IMR-90 (cell line): ENCODE measurements around the gene KCNJ16. TPM values are rescaled to one million over a fixed set of nuclear protein-coding genes. Genes with fewer than 3 reads are reported as not detected.

Source experiments
- ATAC-seq: fragments of 200-7000 bp; cut with Tn5 transposase; 2 replicates; pipeline ENCODE4 v1.9.1; 2020; ENCODE audit warnings: low read depth, mild to moderate bottlenecking, moderate library complexity
- BruUV-seq: library from RNA; stranded (reverse); fragments of 400-500 nt; replicated peaks from 2 replicates; lab custom pipeline; 2021; lab: Mats Ljungman, UMichigan
- CTCF ChIA-PET: fragments of 300-600 bp; formaldehyde crosslinking; extraction: SDS; loops from one replicate; lab custom pipeline; 2021; ENCODE audit warnings: antibody characterized with exemption; lab: Yijun Ruan, JAX
- POLR2A ChIA-PET: fragments of 300-600 bp; sonication (Branson Sonifier 250); formaldehyde crosslinking; loops from one replicate; lab custom pipeline; 2022; ENCODE audit warnings: antibody characterized with exemption; ENCODE audit not compliant: unreplicated experiment; lab: Charles Lee
- DNase-seq: peaks from one replicate; pipeline ENCODE4 v3.0.0; 2013
- H2AFZ ChIP-seq: replicated peaks from 2 replicates; pipeline ENCODE3; 2013; ENCODE audit warnings: low read length, mild to moderate bottlenecking; ENCODE audit not compliant: poor library complexity
- H2AK5ac ChIP-seq: 2 replicates; pipeline ENCODE4 v1.6.1; 2013; ENCODE audit warnings: low read depth, low read length, inconsistent platforms
- H2AK9ac ChIP-seq: replicated peaks from 2 replicates; pipeline ENCODE3; 2013; ENCODE audit warnings: mild to moderate bottlenecking, low read depth, low read length, moderate library complexity; ENCODE audit not compliant: poor library complexity
- H2BK120ac ChIP-seq: 2 replicates; pipeline ENCODE4 v1.6.1; 2013; ENCODE audit warnings: low read depth, low read length, inconsistent platforms
- H2BK15ac ChIP-seq: 3 replicates; pipeline ENCODE4 v1.6.1; 2013; ENCODE audit warnings: low read depth, low read length, inconsistent platforms
- H2BK20ac ChIP-seq: 2 replicates; pipeline ENCODE4 v1.6.1; 2013; ENCODE audit warnings: low read depth, mild to moderate bottlenecking, inconsistent platforms, low read length, moderate library complexity
- H2BK5ac ChIP-seq: 2 replicates; pipeline ENCODE4 v1.6.1; 2013; ENCODE audit warnings: mild to moderate bottlenecking, low read depth, low read length, inconsistent platforms; ENCODE audit not compliant: poor library complexity, severe bottlenecking
- H3K14ac ChIP-seq: replicated peaks from 2 replicates; pipeline ENCODE4 v1.6.1; 2013; ENCODE audit warnings: low read depth, low read length, inconsistent platforms
- H3K18ac ChIP-seq: 2 replicates; pipeline ENCODE4 v1.6.1; 2013; ENCODE audit warnings: low read depth, low read length, control low read depth
- H3K23ac ChIP-seq: 2 replicates; pipeline ENCODE4 v1.6.1; 2013; ENCODE audit warnings: low read depth, low read length, inconsistent platforms
- H3K27ac ChIP-seq: 2 replicates; pipeline ENCODE4 v1.5.1; 2013; ENCODE audit warnings: mild to moderate bottlenecking, control low read depth, low read length; ENCODE audit not compliant: insufficient read depth
- H3K27me3 ChIP-seq: 2 replicates; pipeline ENCODE4 v1.6.1; 2013; ENCODE audit warnings: low read length; ENCODE audit not compliant: control insufficient read depth, insufficient read depth
- H3K36me3 ChIP-seq: 2 replicates; pipeline ENCODE4 v1.6.1; 2013; ENCODE audit warnings: low read length, mixed read lengths; ENCODE audit not compliant: control insufficient read depth, insufficient read depth
- H3K4ac ChIP-seq: 2 replicates; pipeline ENCODE4 v1.6.1; 2013; ENCODE audit warnings: low read depth, low read length, inconsistent platforms
- H3K4me1 ChIP-seq: 2 replicates; pipeline ENCODE4 v1.6.1; 2013; ENCODE audit warnings: low read length, mixed read lengths; ENCODE audit not compliant: control insufficient read depth, insufficient read depth
- H3K4me2 ChIP-seq: 2 replicates; pipeline ENCODE4 v1.6.1; 2013; ENCODE audit warnings: low read depth, mild to moderate bottlenecking, control low read depth, low read length, moderate library complexity
- H3K4me3 ChIP-seq: 2 replicates; pipeline ENCODE4 v1.5.1; 2013; ENCODE audit warnings: low read depth, mild to moderate bottlenecking, control low read depth, low read length, moderate library complexity; ENCODE audit not compliant: insufficient read depth
- H3K56ac ChIP-seq: 2 replicates; pipeline ENCODE4 v1.6.1; 2013; ENCODE audit warnings: low read length, inconsistent platforms; ENCODE audit not compliant: insufficient read depth; ENCODE audit errors: extremely low read depth
- H3K79me1 ChIP-seq, 2 experiments: 2 replicates each; pipeline ENCODE4 v1.6.1; 2013; ENCODE audit warnings: low read length in 2 of 2, inconsistent platforms in 1 of 2, low read depth in 1 of 2
- H3K9ac ChIP-seq: 2 replicates; pipeline ENCODE4 v1.6.1; 2013; ENCODE audit warnings: low read depth, low read length, control low read depth
- H3K9me1 ChIP-seq: 2 replicates; pipeline ENCODE4 v1.6.1; 2013; ENCODE audit warnings: low read length, inconsistent platforms; ENCODE audit not compliant: insufficient read depth
- H3K9me3 ChIP-seq: 2 replicates; pipeline ENCODE4 v1.6.1; 2013; ENCODE audit warnings: low read length; ENCODE audit not compliant: control insufficient read depth, insufficient read depth
- H4K20me1 ChIP-seq: 2 replicates; pipeline ENCODE4 v1.6.1; 2013; ENCODE audit warnings: low read length, inconsistent platforms; ENCODE audit not compliant: insufficient read depth
- H4K5ac ChIP-seq: 2 replicates; pipeline ENCODE4 v1.6.1; 2013; ENCODE audit warnings: mild to moderate bottlenecking, low read depth, low read length, control low read depth
- H4K8ac ChIP-seq, 2 experiments: 2 replicates each; pipeline ENCODE4 v1.6.1; 2013; ENCODE audit warnings: low read depth in 2 of 2, low read length in 2 of 2, control low read depth in 1 of 2, inconsistent platforms in 1 of 2
- H4K91ac ChIP-seq: 2 replicates; pipeline ENCODE4 v1.6.1; 2013; ENCODE audit warnings: low read depth, low read length, inconsistent platforms; ENCODE audit not compliant: insufficient read depth
- CEBPB ChIP-seq: IDR thresholded peaks from 2 replicates; pipeline ENCODE4 v1.6.1; 2012; ENCODE audit warnings: low read depth, low read length, improper control_type of control experiment
- CHD1 ChIP-seq: IDR thresholded peaks from 2 replicates; pipeline ENCODE4 v1.6.1; 2012; ENCODE audit warnings: low read depth, low read length, improper control_type of control experiment
- MAFK ChIP-seq: IDR thresholded peaks from 2 replicates; pipeline ENCODE4 v1.6.1; 2012; ENCODE audit warnings: low read depth, low read length, improper control_type of control experiment
- RCOR1 ChIP-seq: IDR thresholded peaks from 2 replicates; pipeline ENCODE4 v1.6.1; 2012; ENCODE audit warnings: mild to moderate bottlenecking, low read length, improper control_type of control experiment; ENCODE audit not compliant: insufficient replicate concordance
- RFX5 ChIP-seq: IDR thresholded peaks from 2 replicates; pipeline ENCODE4 v1.8.0; 2012; ENCODE audit warnings: low read depth, mild to moderate bottlenecking, low read length, moderate library complexity
- USF2 ChIP-seq: fragments of 150-350 bp; IDR thresholded peaks from 2 replicates; pipeline ENCODE4 v1.6.1; 2017; ENCODE audit warnings: mild to moderate bottlenecking, antibody characterized with exemption, low read length, low read depth
- WGBS, 2 experiments: methylation state at CpG; one replicate each; pipeline versions ENCODE4 v1.1.5 to v1.1.7; 2013; ENCODE audit warnings: missing lambda C conversion rate in 2 of 2; ENCODE audit not compliant: insufficient read length in 1 of 2; ENCODE audit errors: extremely low coverage in 2 of 2; 5-methylcytosine and 5-hydroxymethylcytosine counted together
- dilution Hi-C: fragments of 300-500 bp; cut with HindIII; formaldehyde crosslinking; loops from one replicate; pipeline ENCODE4 v1.14.3; 2018; ENCODE audit warnings: low sequenced_read_pairs; ENCODE audit not compliant: unreplicated experiment
- in situ Hi-C: fragments of 300-500 bp; cut with MboI; formaldehyde crosslinking; loops from 3 replicates; pipeline ENCODE4 v1.14.3; 2019; ENCODE audit warnings: low sequenced_read_pairs, inconsistent platforms, mixed read lengths
- intact Hi-C: fragments of 100-400 bp; cut with micrococcal nuclease; formaldehyde crosslinking; loops from 2 replicates; pipeline ENCODE4 v1.10.0; 2022
- polyA plus RNA-seq, 3 experiments: library from polyadenylated mRNA; depleted of rRNA; stranded (reverse); fragments of >200 nt; gene quantifications; 2 replicates each; pipeline ENCODE4 v1.2.3, GENCODE V29; 2012; ENCODE audit warnings: low replicate concordance in 1 of 3
- total RNA-seq: library from RNA; depleted of rRNA; stranded (reverse); fragments of >200 nt; gene quantifications from 2 replicates; pipeline ENCODE4 v1.2.3, GENCODE V29; 2012

KCNJ16 gene
- total and polyA plus RNA-seq, 2 of the 4 experiments (the other 2 are of a cell fraction) = not detected

- TF ChIP-seq USF2 (no peak), CEBPB (no peak)
Observed at GRCh38 chr17:70091005-70091568, 16.1 kb downstream of the KCNJ16 start (continued).

GRCh38 chr17:70091696-70092095, 16.7 kb downstream of the KCNJ16 start:
- Histone ChIP-seq H4K20me1 (no peaks in the 10 kb centered on the region), H3K4me3 (no peak overlapping the region), H3K27ac (peak overlapping the region; percentile 96; the same call in 1 of the 2 replicates), H3K4ac (peak overlapping the region; percentile 37; the same call in 1 of the 2 replicates), H3K9ac (no peak overlapping the region), H3K23ac (no peak overlapping the region), H3K4me2 (no peak overlapping the region), H4K91ac (no peak overlapping the region), H3K27me3 (no peaks in the 10 kb centered on the region), H2BK120ac (0 out of 2 replicates have a peak overlapping the region, but pooled peaks have one; percentile 69), H2AFZ (no peak overlapping the region), H3K56ac (no peak overlapping the region), H4K8ac (no peak overlapping the region), H2AK9ac (no peak overlapping the region), H3K4me1 (peaks cover 8% of the 10 kb centered on the region; the same call in 1 of the 2 replicates), H3K79me1 (no peaks in the 10 kb centered on the region), H3K14ac (no peak overlapping the region), H2BK20ac (no peak overlapping the region), H3K18ac (no peak overlapping the region), H3K9me3 (no peaks in the 10 kb centered on the region), H3K9me1 (no peaks in the 10 kb centered on the region), H4K5ac (no peak overlapping the region; the same call in 1 of the 2 replicates), H2AK5ac (no peak overlapping the region), H3K36me3 (no peaks in the 10 kb centered on the region), H2BK15ac (no peak overlapping the region), H2BK5ac (peak overlapping the region; percentile 80)
- WGBS, 2 experiments = no CpG with 5 or more reads among the region's 1 CpG
- BruUV-seq = no TSS peak
- intact Hi-C loops = no loop called here
- ATAC-seq (peak; percentile 85), DNase-seq (peak; percentile 62)
- no peak for TF ChIP-seq USF2
- no peak for TF ChIP-seq CHD1
- no peak for TF ChIP-seq RFX5
- TF ChIP-seq RCOR1 = no peak
- TF ChIP-seq MAFK = no peak
- in situ Hi-C loops = no loop called here
- dilution Hi-C loops = no loop called here
- ChIA-PET CTCF (no interaction called here), POLR2A (no interaction called here)
